WTC11 (cell line): ENCODE data around the gene TMEM176A.

Source experiments
- CREM ChIP-seq: sonication (generic); formaldehyde crosslinking; IDR thresholded peaks from 2 replicates; pipeline ENCODE4 v1.8.1; 2022; ENCODE audit warnings: mild to moderate bottlenecking, missing genetic modification reagents, moderate library complexity
- ETV6 ChIP-seq: sonication (generic); formaldehyde crosslinking; IDR thresholded peaks from 2 replicates; pipeline ENCODE4 v1.8.1; 2022; ENCODE audit warnings: mild to moderate bottlenecking, missing genetic modification reagents
- SOX15 ChIP-seq: fragments of 250-450 bp; sonication (Bioruptor Pico); IDR thresholded peaks from 2 replicates; pipeline ENCODE4 v1.9.0; 2021; ENCODE audit warnings: mild to moderate bottlenecking
- TEAD4 ChIP-seq: sonication (generic); formaldehyde crosslinking; IDR thresholded peaks from 2 replicates; pipeline ENCODE4 v1.8.0; 2022; ENCODE audit warnings: mild to moderate bottlenecking, missing genetic modification reagents
- ZNF232 ChIP-seq: sonication (generic); formaldehyde crosslinking; IDR thresholded peaks from 2 replicates; pipeline ENCODE4 v1.8.0; 2022; ENCODE audit warnings: mild to moderate bottlenecking, missing genetic modification reagents
- TF ChIP-seq, protein P1 (sequence below): sonication (generic); formaldehyde crosslinking; IDR thresholded peaks from 2 replicates; pipeline ENCODE4 v1.8.0; 2022; ENCODE audit warnings: missing genetic modification reagents
- TF ChIP-seq, protein P2 (sequence below): fragments of 200-600 bp; IDR thresholded peaks from 2 replicates; pipeline ENCODE4 v1.8.0; 2022; ENCODE audit warnings: antibody characterized with exemption
- TF ChIP-seq, protein P3 (sequence below): sonication (generic); formaldehyde crosslinking; IDR thresholded peaks from 2 replicates; pipeline ENCODE4 v1.8.1; 2022; ENCODE audit warnings: missing genetic modification reagents, borderline replicate concordance

DNA sequence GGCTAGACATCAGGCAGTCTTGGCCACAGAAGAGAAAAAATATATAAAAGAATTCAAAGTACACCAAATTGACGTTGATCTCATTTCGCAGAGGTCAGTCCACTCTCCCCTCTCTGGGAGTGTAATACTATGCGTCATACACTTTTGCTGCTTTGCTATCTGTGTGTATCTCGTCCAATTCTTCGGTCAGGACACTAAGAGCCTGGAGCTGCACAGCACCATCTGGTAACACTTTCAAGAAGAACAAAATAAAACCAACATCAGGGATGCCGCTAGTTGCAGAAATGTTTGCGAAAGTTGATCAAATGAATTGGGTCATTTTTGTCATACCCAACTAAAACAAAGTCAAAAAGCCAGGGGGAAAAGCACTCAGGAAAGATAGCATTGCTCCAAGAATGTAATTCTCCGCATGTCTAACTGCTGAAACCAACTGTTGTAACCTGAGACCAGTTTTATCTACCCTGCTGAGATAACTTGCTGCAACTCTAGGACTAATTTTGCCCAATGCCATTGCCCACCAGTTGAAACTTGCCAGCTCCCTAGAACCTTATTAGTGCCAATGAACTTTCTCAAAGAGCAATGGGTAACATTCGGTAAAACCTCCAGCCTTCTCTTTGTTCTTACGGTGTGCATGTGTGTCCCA, 23.0 kb downstream of the TMEM176A start:
- TF ChIP-seq, protein P1, sequence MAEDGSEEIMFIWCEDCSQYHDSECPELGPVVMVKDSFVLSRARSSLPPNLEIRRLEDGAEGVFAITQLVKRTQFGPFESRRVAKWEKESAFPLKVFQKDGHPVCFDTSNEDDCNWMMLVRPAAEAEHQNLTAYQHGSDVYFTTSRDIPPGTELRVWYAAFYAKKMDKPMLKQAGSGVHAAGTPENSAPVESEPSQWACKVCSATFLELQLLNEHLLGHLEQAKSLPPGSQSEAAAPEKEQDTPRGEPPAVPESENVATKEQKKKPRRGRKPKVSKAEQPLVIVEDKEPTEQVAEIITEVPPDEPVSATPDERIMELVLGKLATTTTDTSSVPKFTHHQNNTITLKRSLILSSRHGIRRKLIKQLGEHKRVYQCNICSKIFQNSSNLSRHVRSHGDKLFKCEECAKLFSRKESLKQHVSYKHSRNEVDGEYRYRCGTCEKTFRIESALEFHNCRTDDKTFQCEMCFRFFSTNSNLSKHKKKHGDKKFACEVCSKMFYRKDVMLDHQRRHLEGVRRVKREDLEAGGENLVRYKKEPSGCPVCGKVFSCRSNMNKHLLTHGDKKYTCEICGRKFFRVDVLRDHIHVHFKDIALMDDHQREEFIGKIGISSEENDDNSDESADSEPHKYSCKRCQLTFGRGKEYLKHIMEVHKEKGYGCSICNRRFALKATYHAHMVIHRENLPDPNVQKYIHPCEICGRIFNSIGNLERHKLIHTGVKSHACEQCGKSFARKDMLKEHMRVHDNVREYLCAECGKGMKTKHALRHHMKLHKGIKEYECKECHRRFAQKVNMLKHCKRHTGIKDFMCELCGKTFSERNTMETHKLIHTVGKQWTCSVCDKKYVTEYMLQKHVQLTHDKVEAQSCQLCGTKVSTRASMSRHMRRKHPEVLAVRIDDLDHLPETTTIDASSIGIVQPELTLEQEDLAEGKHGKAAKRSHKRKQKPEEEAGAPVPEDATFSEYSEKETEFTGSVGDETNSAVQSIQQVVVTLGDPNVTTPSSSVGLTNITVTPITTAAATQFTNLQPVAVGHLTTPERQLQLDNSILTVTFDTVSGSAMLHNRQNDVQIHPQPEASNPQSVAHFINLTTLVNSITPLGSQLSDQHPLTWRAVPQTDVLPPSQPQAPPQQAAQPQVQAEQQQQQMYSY (CRISPR knock-in tag) = no peak
- no peak for TF ChIP-seq SOX15 (CRISPR knock-in tag)
- TF ChIP-seq, protein P2, sequence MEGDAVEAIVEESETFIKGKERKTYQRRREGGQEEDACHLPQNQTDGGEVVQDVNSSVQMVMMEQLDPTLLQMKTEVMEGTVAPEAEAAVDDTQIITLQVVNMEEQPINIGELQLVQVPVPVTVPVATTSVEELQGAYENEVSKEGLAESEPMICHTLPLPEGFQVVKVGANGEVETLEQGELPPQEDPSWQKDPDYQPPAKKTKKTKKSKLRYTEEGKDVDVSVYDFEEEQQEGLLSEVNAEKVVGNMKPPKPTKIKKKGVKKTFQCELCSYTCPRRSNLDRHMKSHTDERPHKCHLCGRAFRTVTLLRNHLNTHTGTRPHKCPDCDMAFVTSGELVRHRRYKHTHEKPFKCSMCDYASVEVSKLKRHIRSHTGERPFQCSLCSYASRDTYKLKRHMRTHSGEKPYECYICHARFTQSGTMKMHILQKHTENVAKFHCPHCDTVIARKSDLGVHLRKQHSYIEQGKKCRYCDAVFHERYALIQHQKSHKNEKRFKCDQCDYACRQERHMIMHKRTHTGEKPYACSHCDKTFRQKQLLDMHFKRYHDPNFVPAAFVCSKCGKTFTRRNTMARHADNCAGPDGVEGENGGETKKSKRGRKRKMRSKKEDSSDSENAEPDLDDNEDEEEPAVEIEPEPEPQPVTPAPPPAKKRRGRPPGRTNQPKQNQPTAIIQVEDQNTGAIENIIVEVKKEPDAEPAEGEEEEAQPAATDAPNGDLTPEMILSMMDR = no peak
- no peak for TF ChIP-seq ETV6 (CRISPR knock-in tag)
- TF ChIP-seq, protein P3, sequence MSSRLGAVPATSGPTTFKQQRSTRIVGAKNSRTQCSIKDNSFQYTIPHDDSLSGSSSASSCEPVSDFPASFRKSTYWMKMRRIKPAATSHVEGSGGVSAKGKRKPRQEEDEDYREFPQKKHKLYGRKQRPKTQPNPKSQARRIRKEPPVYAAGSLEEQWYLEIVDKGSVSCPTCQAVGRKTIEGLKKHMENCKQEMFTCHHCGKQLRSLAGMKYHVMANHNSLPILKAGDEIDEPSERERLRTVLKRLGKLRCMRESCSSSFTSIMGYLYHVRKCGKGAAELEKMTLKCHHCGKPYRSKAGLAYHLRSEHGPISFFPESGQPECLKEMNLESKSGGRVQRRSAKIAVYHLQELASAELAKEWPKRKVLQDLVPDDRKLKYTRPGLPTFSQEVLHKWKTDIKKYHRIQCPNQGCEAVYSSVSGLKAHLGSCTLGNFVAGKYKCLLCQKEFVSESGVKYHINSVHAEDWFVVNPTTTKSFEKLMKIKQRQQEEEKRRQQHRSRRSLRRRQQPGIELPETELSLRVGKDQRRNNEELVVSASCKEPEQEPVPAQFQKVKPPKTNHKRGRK = no peak
- TF ChIP-seq TEAD4 (CRISPR knock-in tag) = no peak
- no peak for TF ChIP-seq CREM (CRISPR knock-in tag)
- TF ChIP-seq ZNF232 (CRISPR knock-in tag) = no peak
